HG03135 (cell line): ENCODE measurements around the gene ABHD18.
A peak's percentile ranks its signal among the peaks of the same experiment; 100 is the strongest.
"Not testable (repeated sequence)": the region's sequence is repeated elsewhere in the genome, so short reads cannot be mapped to it uniquely, and the experiment has no call there.

Source experiments
- ATAC-seq: cut with Tn5 transposase; IDR thresholded peaks from one replicate; pipeline ENCODE4 v1.9.1; 2021; ENCODE audit warnings: mild to moderate bottlenecking, moderate library complexity; ENCODE audit not compliant: unreplicated experiment

ABHD18 gene

GRCh38 chr4:127965062-127965802 is at the start of gene ABHD18, which contains the start of gene MFSD8:
ABHD18 (plus strand) TSS chr4:127965406; CDS start chr4:127982956, 17,550 bp downstream.
MFSD8 (minus strand) TSS chr4:127965173; CDS start chr4:127965133, 40 bp downstream.
- ATAC-seq, result peak; percentile 97

- ATAC-seq, result no peak
Observed at GRCh38 chr4:127916512-127916911, 48.7 kb upstream of the ABHD18 start.

DNA sequence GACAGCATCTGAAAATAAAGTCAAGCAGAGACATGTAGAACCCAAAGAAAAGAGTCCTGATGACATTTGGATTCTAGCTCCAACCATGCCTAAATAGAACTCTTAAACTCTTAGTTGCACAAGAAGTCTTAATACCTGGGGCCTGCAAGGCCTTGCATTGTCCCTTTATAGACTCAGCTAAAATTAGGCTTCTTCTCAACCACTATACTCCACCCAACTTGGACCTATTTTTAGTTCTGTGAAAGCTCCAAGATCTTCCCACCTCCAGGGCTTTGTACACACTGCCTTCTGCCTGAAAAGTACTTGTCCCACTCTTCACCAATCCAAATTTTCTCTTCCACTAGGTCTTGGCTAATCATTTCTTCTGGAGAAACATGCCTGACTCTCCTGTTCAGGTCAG is 48.1 kb upstream of the ABHD18 start:
- ATAC-seq, result no peak

GRCh38 chr4:127920521-127920920 is 44.7 kb upstream of the ABHD18 start:
- no peak for ATAC-seq

DNA sequence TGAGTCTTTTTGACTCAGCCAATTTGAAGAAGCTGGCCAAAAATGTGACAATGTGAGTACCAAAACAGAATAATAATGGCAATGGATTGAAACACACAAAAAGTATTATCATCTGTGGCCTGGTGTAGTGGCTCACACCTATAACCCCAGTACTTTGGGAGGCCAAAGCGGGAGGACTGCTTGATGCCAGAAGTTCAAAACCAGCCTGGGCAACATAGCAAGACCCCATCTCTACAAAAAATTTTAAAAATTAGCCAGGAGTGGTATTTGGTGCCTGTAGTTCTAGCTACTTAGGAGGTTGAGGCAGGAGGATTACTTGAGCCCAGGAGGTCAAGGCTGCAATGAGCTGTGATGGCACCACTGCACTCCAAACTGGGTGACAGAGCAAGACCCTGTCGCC is 43.0 kb upstream of the ABHD18 start:
- no peak for ATAC-seq

- not testable (repeated sequence) for ATAC-seq
Observed at GRCh38 chr4:127925720-127926119, 39.5 kb upstream of the ABHD18 start.

GRCh38 chr4:127930175-127930574 is 35.0 kb upstream of the ABHD18 start:
- no peak for ATAC-seq

- ATAC-seq, result not testable (repeated sequence)
Observed at GRCh38 chr4:127931836-127932235, 33.4 kb upstream of the ABHD18 start.

DNA sequence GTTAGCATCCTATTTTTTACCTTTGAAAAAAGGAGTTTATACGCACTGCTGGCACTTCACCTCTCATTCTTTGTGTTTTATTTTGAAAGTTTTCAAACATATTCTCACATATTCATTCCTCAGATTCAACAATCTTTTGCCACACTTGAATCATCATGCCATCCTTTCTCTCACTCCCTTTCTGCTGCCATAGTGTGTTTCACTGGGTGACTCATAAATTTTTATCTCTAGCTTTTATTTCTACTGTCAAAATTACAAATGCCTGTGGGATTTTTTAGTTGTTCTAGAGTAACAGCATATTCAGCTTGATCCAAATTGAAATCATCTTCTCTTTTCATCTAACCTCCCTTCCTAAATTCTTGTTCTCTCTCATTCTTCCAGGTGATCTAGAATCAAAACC is 28.2 kb upstream of the ABHD18 start:
- no peak for ATAC-seq

DNA sequence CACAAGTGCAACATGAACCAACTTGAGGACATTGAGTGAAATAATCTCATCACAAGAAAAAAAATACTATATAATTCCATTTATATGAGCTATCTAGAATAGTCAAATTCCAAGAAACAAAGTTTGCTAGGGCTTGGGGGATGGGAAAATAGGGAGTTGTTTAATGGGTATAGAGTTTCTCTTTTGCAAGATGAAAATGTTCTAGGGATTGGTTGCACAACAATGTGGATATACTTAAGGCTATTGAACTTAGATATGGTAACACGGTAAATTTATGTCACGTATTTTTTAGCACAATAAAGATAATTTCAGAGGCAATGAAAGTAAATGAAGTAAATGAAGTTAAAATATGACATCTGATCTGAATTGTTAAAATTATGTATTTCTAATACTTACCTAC is 8.1 kb upstream of the ABHD18 start:
- ATAC-seq, result no peak

- no peak for ATAC-seq
Observed at GRCh38 chr4:127959794-127960193, 5.4 kb upstream of the ABHD18 start.

- ATAC-seq, result not testable (repeated sequence)
Observed at GRCh38 chr4:127963633-127964398, 1.4 kb upstream of the ABHD18 start.

- peak; percentile 22 for ATAC-seq
Observed at GRCh38 chr4:127964426-127965061, 662 bp upstream of the ABHD18 start.

DNA sequence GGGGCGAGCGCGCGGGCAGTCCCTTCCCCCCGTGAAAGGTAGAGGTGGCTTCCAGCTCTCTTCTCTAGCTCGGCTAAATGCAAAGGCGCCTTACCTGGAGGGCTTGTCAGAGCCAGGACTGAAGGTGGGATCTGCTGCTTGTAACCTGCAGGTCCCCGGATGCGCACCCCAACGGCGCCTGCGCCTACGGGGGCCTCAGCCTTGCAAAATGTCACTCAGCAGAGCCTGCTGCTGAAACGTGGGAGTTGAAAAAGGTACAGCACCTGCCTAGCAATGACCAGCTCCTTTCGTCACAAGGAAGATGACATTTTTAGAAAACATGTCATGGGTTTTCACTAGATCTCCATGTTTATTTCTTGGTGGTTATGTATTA is 583 bp downstream of the ABHD18 start:
- peak; percentile 29 for ATAC-seq

DNA sequence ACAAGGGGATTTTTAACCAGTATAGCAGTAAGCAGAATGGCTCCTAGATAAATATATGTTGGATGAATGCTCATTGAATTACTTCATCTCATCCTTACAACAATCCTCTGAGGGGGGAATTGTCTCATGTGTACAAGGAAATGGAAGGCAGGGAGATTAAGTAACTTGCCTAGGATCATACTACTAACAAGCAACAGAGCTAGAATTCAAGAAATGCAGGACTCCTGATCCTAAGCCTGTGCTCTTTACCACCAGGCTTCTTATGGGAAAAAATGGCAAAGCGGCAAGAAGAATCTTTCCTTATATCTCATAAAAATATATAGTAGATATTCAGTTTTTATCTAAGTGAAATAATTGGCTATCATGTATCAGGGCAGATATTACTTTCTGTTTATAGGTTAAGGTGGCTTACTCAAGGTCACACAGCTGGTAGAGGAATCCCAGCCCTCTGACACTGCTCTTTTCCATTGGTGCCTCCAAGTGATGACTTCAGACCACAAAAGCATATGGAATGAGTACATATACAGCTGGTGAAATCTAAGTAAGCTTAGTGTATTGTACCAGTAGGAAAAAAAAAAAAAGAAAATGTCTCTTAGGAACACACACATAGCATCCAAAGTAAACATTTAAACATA is 2.1 kb downstream of the ABHD18 start:
- no peak for ATAC-seq

GRCh38 chr4:127968586-127968985 is 3.4 kb downstream of the ABHD18 start:
- ATAC-seq, result no peak

GRCh38 chr4:127970925-127971324 is 5.7 kb downstream of the ABHD18 start:
- ATAC-seq, result not testable (repeated sequence)

DNA sequence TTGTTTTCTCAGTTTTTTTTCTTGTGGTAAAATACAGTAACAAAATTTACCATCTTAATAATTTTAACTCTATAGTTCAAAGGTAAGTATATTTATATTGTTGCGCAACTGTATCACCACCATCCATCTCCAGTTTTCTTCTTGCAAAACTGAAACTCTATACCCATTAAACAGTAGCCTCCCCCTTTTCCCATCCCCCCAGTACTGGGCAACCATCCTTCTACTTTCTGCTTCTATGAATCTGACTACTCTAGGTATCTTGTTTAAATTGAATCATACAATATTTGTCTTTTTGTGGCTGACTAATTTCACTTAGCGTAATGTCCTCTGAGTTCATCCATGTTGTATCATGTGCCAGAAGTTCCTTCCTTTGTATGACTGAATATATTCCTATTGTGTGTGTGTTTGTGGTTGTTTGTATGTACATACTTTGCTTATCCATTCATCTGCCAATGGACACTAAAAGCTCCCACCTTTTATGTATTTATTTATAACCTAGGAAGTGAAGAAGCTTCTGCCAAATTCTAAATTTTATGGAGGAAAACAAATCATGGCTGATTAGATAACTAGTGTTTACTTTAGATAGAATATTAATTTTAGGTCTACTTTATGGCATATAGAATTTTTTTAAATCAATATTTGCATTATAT is 10.0 kb downstream of the ABHD18 start:
- ATAC-seq, result no peak

GRCh38 chr4:127978930-127979329 is 13.7 kb downstream of the ABHD18 start:
- ATAC-seq, result no peak

DNA sequence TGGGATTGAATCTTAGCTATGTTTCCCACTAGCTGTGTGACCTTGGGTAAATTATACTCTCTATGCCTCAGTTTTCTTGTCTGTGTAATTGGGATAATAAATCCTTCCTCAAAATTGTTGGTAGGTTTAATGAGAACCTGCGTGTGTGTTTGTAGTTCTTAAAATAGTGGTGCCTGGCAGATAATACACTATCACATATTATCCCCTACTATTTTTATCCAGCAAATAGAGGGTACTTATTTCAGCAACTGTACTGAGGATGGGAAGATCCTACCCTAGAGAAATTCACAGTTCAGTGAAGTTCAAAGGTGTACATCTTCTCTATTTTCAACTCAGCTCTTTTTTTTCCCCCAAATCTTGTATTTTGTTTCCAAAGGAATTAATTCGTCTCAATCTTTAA is 17.2 kb downstream of the ABHD18 start:
- ATAC-seq, result no peak

GRCh38 chr4:127985989-127986388 is 20.8 kb downstream of the ABHD18 start:
- ATAC-seq, result no peak
